ENCODE results near the gene ZNF574.
A peak's percentile ranks its signal among the peaks of the same experiment; 100 is the strongest.
"Not testable (repeated sequence)": the region's sequence is repeated elsewhere in the genome, so short reads cannot be mapped to it uniquely, and the experiment has no call there.

Gene ZNF574

GRCh38 chr19:42080764-42081375, 4.9 kb downstream of the ZNF574 start:
- DNase-seq: no peak

DNA sequence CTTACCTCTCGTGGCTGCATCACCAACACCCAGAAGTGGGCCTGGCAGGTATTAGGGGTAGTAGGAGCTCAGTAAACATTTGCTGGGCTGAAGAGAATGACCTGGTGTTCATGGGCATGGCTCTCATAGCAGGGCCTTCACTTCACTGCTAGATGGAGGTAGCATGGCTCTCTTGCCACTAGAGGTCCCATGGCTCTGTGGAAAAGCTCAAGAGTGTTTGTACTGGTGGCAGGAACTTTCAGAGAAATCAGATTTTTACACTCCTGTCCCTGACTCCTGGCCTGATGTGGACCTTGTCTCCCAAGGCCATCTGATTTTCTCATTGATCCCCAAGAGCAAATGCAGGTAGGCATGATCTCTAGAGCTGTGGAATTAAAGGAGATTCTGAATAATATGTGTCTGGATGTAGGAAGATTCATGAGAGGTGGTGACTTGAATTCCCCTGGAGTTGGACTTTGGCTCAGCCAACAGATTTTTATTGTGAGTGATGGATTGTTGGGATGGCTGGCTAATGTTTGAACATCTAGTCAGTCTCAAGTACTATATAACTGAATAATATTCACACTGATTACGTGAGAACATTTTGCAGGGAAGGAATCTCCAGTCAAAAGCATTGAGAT, 5.7 kb downstream of the ZNF574 start:
- peak; percentile 17 to 32 for DNase-seq

DNA sequence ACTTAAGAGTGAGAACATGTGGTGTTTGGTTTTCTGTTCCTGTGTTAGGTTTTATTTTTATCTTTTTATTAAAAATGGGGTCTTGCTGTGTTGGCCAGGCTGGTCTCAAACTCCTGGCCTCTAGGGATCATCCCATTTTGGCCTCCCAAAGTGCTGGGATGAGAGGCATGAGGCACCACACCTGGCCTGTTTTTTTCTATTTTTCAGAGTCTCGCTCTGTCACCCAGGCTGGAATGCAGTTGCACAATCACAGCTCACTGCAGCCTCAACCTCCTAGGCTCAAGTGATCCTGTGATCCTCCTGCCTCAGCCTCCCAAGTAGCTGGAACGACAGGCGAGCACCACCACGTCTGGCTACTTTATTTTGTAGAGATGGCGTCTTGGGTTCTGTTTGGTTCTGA, 7.6 kb downstream of the ZNF574 start:
- no peak for DNase-seq

DNA sequence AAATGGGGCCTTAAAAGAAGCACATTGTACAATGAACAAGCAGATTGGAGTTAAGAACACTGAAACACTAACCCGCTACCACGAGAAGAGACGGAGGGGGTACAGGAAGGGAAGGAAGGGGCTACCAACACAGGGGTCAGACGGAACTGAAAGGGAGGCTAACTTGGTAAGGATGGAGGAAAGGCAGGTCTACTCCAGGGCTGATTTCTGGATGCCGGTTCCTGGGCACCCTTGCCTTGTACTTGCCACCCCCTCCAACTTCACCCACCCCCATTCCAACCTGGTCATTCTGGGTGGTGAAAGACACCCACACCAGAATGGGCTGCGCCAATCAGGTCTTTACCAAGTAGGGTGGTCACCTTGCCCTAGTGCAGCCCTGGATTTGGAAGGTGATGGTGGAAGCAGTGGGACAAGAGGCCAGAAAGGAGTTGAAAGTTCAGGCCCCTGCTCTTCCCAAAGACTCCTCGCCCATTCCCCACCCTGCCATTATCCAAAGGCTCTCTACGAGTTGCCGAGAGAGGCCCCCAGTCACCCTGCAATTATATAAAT, 10.3 kb downstream of the ZNF574 start:
- DNase-seq: no peak

- no peak for DNase-seq
Observed at GRCh38 chr19:42086770-42087550, 11.0 kb downstream of the ZNF574 start.

DNA sequence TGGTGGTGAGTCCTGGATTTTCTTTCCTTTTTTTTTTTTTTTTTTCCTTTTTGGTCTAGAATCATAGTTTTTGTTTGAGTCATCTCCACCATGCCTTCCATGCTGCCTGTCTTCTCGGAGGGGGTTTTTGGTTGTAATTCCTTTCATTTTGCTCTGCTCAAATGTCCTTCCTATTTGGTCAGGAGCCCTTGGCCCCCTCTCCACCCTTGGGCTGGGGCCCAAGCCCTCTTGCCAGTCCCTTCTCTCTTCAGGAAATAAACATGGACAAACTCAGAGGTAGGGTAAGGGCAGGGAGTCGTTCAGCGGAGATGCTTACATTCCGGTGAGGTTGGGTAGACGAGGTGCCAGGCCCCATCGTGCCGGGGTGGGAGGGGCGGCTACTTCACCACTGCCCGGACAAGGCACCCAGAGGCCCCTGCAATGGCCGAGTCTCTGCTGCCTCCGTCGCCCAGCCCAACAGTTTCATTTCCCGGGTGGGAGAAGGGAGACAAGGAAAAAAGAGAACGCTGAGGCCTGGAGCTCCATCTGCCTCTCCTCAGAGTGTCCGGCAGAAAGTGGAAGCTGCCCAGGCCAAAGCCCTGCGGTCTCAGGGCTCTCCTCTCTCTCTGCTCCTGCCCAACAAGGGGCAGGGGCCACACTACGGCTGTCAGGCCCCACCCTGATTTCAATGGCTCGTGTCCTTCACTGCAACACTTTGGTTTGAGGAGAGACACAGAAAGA, 12.7 kb downstream of the ZNF574 start:
- no peak for DNase-seq

GRCh38 chr19:42089191-42089750, 13.3 kb downstream of the ZNF574 start:
- no peak for DNase-seq

GRCh38 chr19:42089772-42090171, 13.8 kb downstream of the ZNF574 start:
- DNase-seq: no peak

- no peak for DNase-seq
Observed at GRCh38 chr19:42090672-42091071, 14.7 kb downstream of the ZNF574 start.

GRCh38 chr19:42091300-42091699, 15.3 kb downstream of the ZNF574 start:
- DNase-seq: no peak

- DNase-seq: no peak
Observed at GRCh38 chr19:42091742-42092141, 15.8 kb downstream of the ZNF574 start.

DNA sequence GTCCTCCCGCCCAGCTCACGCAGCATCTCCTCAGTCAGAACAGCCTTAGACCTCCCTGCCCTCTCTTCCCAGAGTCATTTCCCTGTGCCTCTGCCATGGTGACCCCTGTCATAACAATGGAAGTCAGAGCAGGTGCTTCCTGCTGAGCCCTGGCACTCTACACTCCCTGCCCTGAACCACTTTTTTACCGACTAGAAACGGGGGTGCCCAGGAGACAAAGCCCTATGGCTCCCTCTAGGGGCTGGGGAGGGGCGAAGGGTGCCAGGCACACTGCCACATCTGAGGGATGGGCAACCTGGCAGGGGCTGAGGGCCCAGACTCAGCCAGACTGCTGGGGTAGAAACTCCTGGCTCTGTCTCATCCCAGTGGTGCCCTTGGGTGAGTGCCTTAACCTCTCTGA, 16.4 kb downstream of the ZNF574 start:
- DNase-seq: peak; percentile 46 to 47

DNA sequence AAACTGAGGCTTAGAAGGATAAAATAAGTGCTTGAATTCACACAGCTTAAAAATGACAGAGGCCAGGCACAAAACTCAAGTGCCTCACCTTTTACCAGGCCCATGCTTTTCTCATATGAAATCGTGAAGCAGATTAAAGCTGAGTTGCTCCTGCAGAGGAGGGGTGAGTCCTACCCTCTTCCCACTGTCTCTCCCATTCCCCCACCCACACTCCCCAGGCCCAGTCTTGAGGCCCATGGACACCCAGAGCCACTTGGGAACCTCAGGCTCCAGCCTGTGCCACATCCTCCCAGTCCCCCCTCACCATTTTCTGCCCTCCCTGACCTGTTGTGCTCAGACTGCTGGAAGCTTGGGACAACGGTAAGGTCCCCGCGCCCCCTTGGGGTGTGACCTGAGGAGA, 17.5 kb downstream of the ZNF574 start:
- no peak for DNase-seq

DNA sequence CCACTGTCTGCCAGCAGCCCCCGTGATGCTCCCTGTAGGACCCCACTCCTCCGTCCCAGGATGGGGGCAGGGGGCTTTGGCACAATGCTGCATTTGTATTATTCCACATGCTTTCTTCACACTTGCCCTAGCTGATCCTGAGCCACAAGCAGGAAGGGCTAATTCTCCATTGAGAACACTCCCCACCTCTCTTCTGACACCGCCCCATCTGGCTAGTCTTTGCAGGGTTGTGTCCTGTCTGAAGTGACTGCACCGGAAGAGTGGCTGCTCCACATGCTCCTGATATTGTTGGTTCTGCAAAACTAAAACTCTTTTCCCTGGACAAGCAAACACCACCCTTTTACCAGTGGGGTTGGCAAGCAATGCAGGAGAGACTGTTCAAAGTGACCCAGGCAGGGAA, 18.0 kb downstream of the ZNF574 start:
- DNase-seq: no peak

DNA sequence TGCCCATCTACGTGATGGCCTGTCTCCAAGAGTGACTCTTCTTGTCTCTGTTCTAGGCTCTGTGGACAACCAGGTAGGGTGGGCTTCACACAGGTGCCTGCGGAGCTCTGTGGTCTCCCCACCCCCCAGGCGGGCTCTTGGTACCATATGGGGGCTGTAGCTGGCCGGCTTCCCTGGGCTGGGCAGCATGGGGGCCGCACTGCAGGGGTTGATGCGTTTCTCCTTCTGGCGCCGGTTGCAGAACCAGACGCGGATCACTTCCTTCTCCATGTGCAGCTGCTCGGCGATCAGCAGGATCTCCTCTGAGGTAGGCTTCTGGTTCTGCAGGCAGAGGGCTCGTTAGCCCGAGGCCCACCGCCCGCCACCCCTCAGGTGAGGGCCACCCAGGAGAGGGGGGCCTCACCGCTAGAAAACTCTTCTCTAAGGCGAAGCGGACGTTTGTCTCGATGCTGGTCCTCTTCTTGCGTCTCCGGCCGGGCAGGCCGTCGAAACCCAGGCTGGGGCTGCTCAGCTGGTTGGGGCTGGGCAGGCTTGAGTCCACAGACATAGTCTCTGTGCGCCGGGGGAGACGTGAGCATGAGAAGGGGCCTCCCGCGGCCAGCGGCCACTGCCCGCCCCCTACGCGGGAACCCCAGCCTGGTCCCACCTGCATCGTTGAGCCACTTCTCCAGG, 19.3 kb downstream of the ZNF574 start:
- no peak for DNase-seq

DNA sequence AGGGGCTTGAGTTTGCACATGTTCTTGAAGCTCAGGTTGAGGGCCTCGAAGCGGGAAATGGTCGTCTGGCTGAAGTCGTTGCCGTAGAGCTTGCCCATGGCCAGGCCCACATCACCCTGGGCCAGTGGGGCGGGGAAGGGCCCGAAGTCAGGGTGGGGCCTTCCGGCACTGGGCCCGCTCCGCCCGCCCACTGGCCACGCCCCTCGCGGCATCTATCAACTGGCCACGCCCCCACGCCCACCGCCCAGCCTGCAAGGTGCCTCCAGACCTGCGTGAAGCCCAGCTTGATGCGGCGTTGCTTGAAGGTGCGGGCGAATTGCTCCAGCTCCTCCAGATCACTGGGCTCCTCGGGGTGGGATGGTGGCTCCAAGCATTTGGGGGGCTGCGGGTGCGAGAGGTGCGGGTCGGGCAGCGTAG, 19.9 kb downstream of the ZNF574 start:
- no peak for DNase-seq

DNA sequence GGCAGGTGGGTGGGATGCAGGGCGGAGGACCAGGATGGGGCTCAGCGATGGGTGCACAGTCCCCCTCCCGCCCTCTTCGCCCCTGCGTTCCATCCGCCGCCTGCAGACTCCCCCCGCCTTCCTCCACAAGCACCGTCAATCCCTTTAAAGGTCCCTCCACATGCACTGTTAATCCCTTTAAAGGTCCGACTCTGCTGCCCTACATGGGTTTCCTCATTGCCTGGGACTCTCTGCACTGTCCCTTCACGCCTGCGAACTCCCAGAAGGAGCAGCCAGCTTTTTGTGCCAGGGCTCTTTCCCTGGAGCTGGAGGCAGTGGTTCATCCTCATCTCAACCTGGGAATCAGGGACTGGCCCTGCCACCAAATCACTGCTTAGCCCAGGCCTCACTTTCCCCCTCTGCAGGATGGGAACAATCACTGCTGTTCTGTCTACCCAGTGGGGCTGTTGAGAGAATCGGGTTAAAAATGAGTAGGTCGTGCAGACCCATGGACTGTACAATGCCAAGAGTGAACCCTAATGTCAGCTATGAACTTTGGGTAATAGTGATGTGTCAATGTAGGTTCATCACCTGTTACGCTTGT, 20.4 kb downstream of the ZNF574 start:
- DNase-seq: no peak

- DNase-seq: no peak
Observed at GRCh38 chr19:42097461-42097860, 21.5 kb downstream of the ZNF574 start.

DNA sequence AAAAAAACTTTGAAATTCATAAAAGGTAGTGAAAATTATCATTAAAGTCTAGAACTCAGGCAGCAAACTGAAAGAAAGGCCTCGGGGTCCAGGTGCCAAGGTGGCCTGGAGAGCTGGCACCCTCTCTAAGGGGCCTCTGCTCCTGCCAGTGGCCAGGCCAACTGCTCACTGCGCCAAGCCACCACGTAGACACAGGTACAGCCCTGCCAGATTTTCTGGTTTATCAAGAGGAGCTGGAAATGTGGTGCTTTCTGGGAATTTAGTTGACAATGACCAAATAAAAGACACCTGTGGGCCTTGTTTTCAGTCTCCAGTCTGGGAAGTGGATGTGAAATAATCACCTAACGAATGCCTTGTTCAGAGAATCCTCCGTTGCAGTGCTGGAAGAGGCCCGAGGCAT, 22.8 kb downstream of the ZNF574 start:
- DNase-seq: no peak

DNA sequence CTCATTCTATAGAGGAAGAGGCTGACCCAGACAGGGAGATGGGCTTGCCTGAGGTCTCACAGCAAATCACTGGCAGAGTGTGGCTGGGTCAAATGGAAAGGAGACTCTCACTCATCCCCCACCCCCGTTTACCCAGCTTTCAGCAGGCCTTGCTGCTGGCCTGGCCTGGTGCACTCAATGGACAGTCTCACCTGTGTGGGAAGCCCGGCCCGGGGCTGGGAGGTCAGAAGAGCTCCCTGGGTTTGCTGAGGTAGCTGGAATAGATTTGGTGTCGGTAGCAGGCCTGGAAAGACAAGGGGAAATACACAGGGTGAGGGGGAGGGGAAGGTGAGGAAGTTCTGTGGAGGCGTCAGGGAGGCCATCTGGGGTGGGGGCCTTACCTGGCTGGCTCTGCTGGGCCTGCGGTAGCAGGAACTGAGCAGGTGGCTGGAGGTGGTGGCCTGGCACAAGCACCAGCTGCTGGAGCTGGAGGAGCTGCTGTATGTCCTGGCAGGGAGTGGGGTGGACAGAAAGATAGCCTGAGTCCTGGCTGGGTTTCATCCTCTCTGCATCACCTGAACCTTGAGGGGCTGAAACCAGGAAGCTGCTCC, 23.5 kb downstream of the ZNF574 start:
- DNase-seq: no peak

DNA sequence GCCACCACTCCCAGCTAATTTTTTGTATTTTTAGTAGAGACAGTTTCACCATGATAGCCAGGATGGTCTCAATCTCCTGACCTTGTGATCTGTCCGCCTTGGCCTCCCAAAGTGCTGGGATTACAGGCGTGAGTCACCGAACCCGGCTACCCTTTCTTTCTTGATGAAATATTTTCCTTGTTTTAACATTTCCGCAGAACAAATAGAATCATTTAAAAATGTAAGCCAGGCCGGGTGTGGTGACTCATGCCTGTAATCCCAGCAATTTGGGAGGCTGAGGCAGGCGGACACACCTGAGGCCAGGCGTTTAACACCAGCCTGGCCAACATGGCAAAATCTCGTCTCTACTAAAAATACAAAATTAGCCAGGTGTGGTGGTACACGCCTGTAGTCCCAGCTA, 24.3 kb downstream of the ZNF574 start:
- DNase-seq: not testable (repeated sequence)

DNA sequence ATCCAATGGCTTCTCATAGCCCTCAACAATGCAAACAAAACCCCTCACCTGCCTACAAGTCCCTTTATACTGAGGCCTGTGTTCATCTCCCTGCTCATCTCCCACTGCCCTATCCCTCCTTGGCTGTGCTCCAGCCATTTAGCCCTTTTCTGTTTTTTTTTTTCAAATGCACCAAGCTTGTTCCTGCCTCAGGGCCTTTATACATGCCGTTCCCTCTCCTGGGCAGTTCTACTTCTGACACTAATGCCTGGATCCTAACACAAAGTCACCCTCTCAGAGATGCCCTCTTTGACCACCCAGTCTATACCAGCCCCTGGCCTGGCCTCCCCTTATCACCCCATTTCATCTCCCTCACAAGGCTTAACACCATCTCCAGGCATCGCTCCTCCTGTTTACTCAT, 26.9 kb downstream of the ZNF574 start:
- DNase-seq: no peak

Measured in CD4-positive, alpha-beta T cell treated with Interleukin-1 beta for 1 hour (primary cell).